ENCODE data around the gene SEC11A.
"Not testable (repeated sequence)": the region's sequence is repeated elsewhere in the genome, so short reads cannot be mapped to it uniquely, and the experiment has no call there.

The SEC11A gene

GRCh38 chr15:84702961-84703482, 12.9 kb downstream of the SEC11A start:
- Histone ChIP-seq H3K9ac (ENCODE audit: insufficient read length) (no peak overlapping the region), H3K36me3 (ENCODE audit: insufficient read depth, low read length) (no peaks in the 10 kb centered on the region; the same call in 1 of the 2 replicates), H3K27ac (no peak overlapping the region), H3K9me3 (ENCODE audit: low read depth, low read length) (no peaks in the 10 kb centered on the region), H3K4me3 (no peak overlapping the region)
- no peak for DNase-seq (ENCODE audit: low read depth, low spot score)
- no peak for TF ChIP-seq EZH2 (IDR thresholded peaks at IDR 0.05)
- TF ChIP-seq FOXP2 (optimal IDR thresholded peaks at IDR 0.05; ENCODE audit: control extremely low read depth, extremely low read length, insufficient read depth) = no peak
- no peak for TF ChIP-seq POLR2AphosphoS5 (IDR thresholded peaks at IDR 0.05; ENCODE audit: borderline replicate concordance, low read depth, low read length)

GRCh38 chr15:84699538-84700191, 16.3 kb downstream of the SEC11A start:
- no peak for TF ChIP-seq FOXP2 (optimal IDR thresholded peaks at IDR 0.05; ENCODE audit: control extremely low read depth, extremely low read length, insufficient read depth)
- no peak for TF ChIP-seq EZH2 (IDR thresholded peaks at IDR 0.05)
- TF ChIP-seq POLR2AphosphoS5 (IDR thresholded peaks at IDR 0.05; ENCODE audit: borderline replicate concordance, low read depth, low read length) = no peak
- Histone ChIP-seq H3K4me3 (no peak overlapping the region), H3K27ac (no peak overlapping the region), H3K36me3 (ENCODE audit: insufficient read depth, low read length) (no peaks in the 10 kb centered on the region; the same call in 1 of the 2 replicates), H3K9me3 (ENCODE audit: low read depth, low read length) (no peaks in the 10 kb centered on the region), H3K9ac (ENCODE audit: insufficient read length) (no peak overlapping the region)
- DNase-seq (ENCODE audit: low read depth, low spot score) = no peak

GRCh38 chr15:84697236-84697990, 18.5 kb downstream of the SEC11A start:
- H3K9ac ChIP-seq (ENCODE audit: insufficient read length) = no peak overlapping the region
- H3K27ac ChIP-seq = no peak overlapping the region
- TF ChIP-seq FOXP2 (optimal IDR thresholded peaks at IDR 0.05; ENCODE audit: control extremely low read depth, extremely low read length, insufficient read depth) = no peak
- no peak for TF ChIP-seq POLR2AphosphoS5 (IDR thresholded peaks at IDR 0.05; ENCODE audit: borderline replicate concordance, low read depth, low read length)
- TF ChIP-seq EZH2 (IDR thresholded peaks at IDR 0.05) = no peak
- no peak overlapping the region for H3K4me3 ChIP-seq
- no peaks in the 10 kb centered on the region; the same call in 1 of the 2 replicates for H3K36me3 ChIP-seq (ENCODE audit: insufficient read depth, low read length)
- no peak for DNase-seq (ENCODE audit: low read depth, low spot score)
- H3K9me3 ChIP-seq (ENCODE audit: low read depth, low read length) = no peaks in the 10 kb centered on the region

- no peak for DNase-seq (ENCODE audit: low read depth, low spot score)
- TF ChIP-seq POLR2AphosphoS5 (IDR thresholded peaks at IDR 0.05; ENCODE audit: borderline replicate concordance, low read depth, low read length) (no peak), EZH2 (IDR thresholded peaks at IDR 0.05) (no peak), FOXP2 (optimal IDR thresholded peaks at IDR 0.05; ENCODE audit: control extremely low read depth, extremely low read length, insufficient read depth) (no peak)
- Histone ChIP-seq H3K4me3 (no peak overlapping the region), H3K36me3 (ENCODE audit: insufficient read depth, low read length) (no peaks in the 10 kb centered on the region; the same call in 1 of the 2 replicates), H3K9ac (ENCODE audit: insufficient read length) (no peak overlapping the region), H3K9me3 (ENCODE audit: low read depth, low read length) (no peaks in the 10 kb centered on the region), H3K27ac (no peak overlapping the region)
Measured at GRCh38 chr15:84696757-84697156, 19.2 kb downstream of the SEC11A start.

GRCh38 chr15:84690342-84690741, 25.6 kb downstream of the SEC11A start:
- TF ChIP-seq POLR2AphosphoS5 (IDR thresholded peaks at IDR 0.05; ENCODE audit: borderline replicate concordance, low read depth, low read length) (no peak), EZH2 (IDR thresholded peaks at IDR 0.05) (no peak), FOXP2 (optimal IDR thresholded peaks at IDR 0.05; ENCODE audit: control extremely low read depth, extremely low read length, insufficient read depth) (no peak)
- no peak for DNase-seq (ENCODE audit: low read depth, low spot score)
- H3K36me3 ChIP-seq (ENCODE audit: insufficient read depth, low read length) = peaks cover 33% of the 10 kb centered on the region

GRCh38 chr15:84689858-84690257, 26.1 kb downstream of the SEC11A start:
- H3K4me3 ChIP-seq = no peak overlapping the region
- H3K27ac ChIP-seq = no peak overlapping the region
- DNase-seq (ENCODE audit: low read depth, low spot score) = no peak
- TF ChIP-seq EZH2 (IDR thresholded peaks at IDR 0.05) = no peak
- TF ChIP-seq POLR2AphosphoS5 (IDR thresholded peaks at IDR 0.05; ENCODE audit: borderline replicate concordance, low read depth, low read length) = no peak
- TF ChIP-seq FOXP2 (optimal IDR thresholded peaks at IDR 0.05; ENCODE audit: control extremely low read depth, extremely low read length, insufficient read depth) = no peak
- peaks cover 33% of the 10 kb centered on the region for H3K36me3 ChIP-seq (ENCODE audit: insufficient read depth, low read length)
- no peak overlapping the region for H3K9ac ChIP-seq (ENCODE audit: insufficient read length)
- no peaks in the 10 kb centered on the region for H3K9me3 ChIP-seq (ENCODE audit: low read depth, low read length)

More at GRCh38 chr15:84690342-84690741, 25.6 kb downstream of the SEC11A start:
- Histone ChIP-seq H3K4me3 (no peak overlapping the region), H3K9me3 (ENCODE audit: low read depth, low read length) (no peaks in the 10 kb centered on the region), H3K9ac (ENCODE audit: insufficient read length) (no peak overlapping the region), H3K27ac (no peak overlapping the region)

- not testable (repeated sequence) for H3K9ac ChIP-seq (ENCODE audit: insufficient read length); H3K9me3 ChIP-seq (ENCODE audit: low read depth, low read length); H3K4me3 ChIP-seq; H3K27ac ChIP-seq; DNase-seq (ENCODE audit: low read depth, low spot score)
- H3K36me3 ChIP-seq (ENCODE audit: insufficient read depth, low read length) = peaks cover 32% of the 10 kb centered on the region
Measured at GRCh38 chr15:84686446-84686845, 29.5 kb downstream of the SEC11A start.

- peaks cover 25% of the 10 kb centered on the region for H3K36me3 ChIP-seq (ENCODE audit: insufficient read depth, low read length)
- H3K4me3 ChIP-seq = no peak overlapping the region
- no peak overlapping the region for H3K9ac ChIP-seq (ENCODE audit: insufficient read length)
- TF ChIP-seq FOXP2 (optimal IDR thresholded peaks at IDR 0.05; ENCODE audit: control extremely low read depth, extremely low read length, insufficient read depth) (no peak), POLR2AphosphoS5 (IDR thresholded peaks at IDR 0.05; ENCODE audit: borderline replicate concordance, low read depth, low read length) (no peak), EZH2 (IDR thresholded peaks at IDR 0.05) (no peak)
- no peak for DNase-seq (ENCODE audit: low read depth, low spot score)
- H3K27ac ChIP-seq = no peak overlapping the region
- no peaks in the 10 kb centered on the region for H3K9me3 ChIP-seq (ENCODE audit: low read depth, low read length)
Measured at GRCh38 chr15:84685304-84685703, 30.6 kb downstream of the SEC11A start.
